IMR-90 (cell line): ENCODE results near the gene ARSB. TPM values are rescaled to one million over a fixed set of nuclear protein-coding genes. Genes with fewer than 3 reads are reported as not detected.

Source experiments
- ATAC-seq: fragments of 200-7000 bp; cut with Tn5 transposase; 2 replicates; pipeline ENCODE4 v1.9.1; 2020; ENCODE audit warnings: low read depth, mild to moderate bottlenecking, moderate library complexity
- BruUV-seq: library from RNA; stranded (reverse); fragments of 400-500 nt; replicated peaks from 2 replicates; lab custom pipeline; 2021; lab: Mats Ljungman, UMichigan
- CTCF ChIA-PET: fragments of 300-600 bp; formaldehyde crosslinking; extraction: SDS; loops from one replicate; lab custom pipeline; 2021; ENCODE audit warnings: antibody characterized with exemption; lab: Yijun Ruan, JAX
- POLR2A ChIA-PET: fragments of 300-600 bp; sonication (Branson Sonifier 250); formaldehyde crosslinking; loops from one replicate; lab custom pipeline; 2022; ENCODE audit warnings: antibody characterized with exemption; ENCODE audit not compliant: unreplicated experiment; lab: Charles Lee
- DNase-seq: peaks from one replicate; pipeline ENCODE4 v3.0.0; 2013
- H2AFZ ChIP-seq: replicated peaks from 2 replicates; pipeline ENCODE3; 2013; ENCODE audit warnings: low read length, mild to moderate bottlenecking; ENCODE audit not compliant: poor library complexity
- H2AK5ac ChIP-seq: 2 replicates; pipeline ENCODE4 v1.6.1; 2013; ENCODE audit warnings: low read depth, low read length, inconsistent platforms
- H2AK9ac ChIP-seq: replicated peaks from 2 replicates; pipeline ENCODE3; 2013; ENCODE audit warnings: mild to moderate bottlenecking, low read depth, low read length, moderate library complexity; ENCODE audit not compliant: poor library complexity
- H2BK120ac ChIP-seq: 2 replicates; pipeline ENCODE4 v1.6.1; 2013; ENCODE audit warnings: low read depth, low read length, inconsistent platforms
- H2BK15ac ChIP-seq: 3 replicates; pipeline ENCODE4 v1.6.1; 2013; ENCODE audit warnings: low read depth, low read length, inconsistent platforms
- H2BK20ac ChIP-seq: 2 replicates; pipeline ENCODE4 v1.6.1; 2013; ENCODE audit warnings: low read depth, mild to moderate bottlenecking, inconsistent platforms, low read length, moderate library complexity
- H2BK5ac ChIP-seq: 2 replicates; pipeline ENCODE4 v1.6.1; 2013; ENCODE audit warnings: mild to moderate bottlenecking, low read depth, low read length, inconsistent platforms; ENCODE audit not compliant: poor library complexity, severe bottlenecking
- H3K14ac ChIP-seq: replicated peaks from 2 replicates; pipeline ENCODE4 v1.6.1; 2013; ENCODE audit warnings: low read depth, low read length, inconsistent platforms
- H3K18ac ChIP-seq: 2 replicates; pipeline ENCODE4 v1.6.1; 2013; ENCODE audit warnings: low read depth, low read length, control low read depth
- H3K23ac ChIP-seq: 2 replicates; pipeline ENCODE4 v1.6.1; 2013; ENCODE audit warnings: low read depth, low read length, inconsistent platforms
- H3K27ac ChIP-seq: 2 replicates; pipeline ENCODE4 v1.5.1; 2013; ENCODE audit warnings: mild to moderate bottlenecking, control low read depth, low read length; ENCODE audit not compliant: insufficient read depth
- H3K27me3 ChIP-seq: 2 replicates; pipeline ENCODE4 v1.6.1; 2013; ENCODE audit warnings: low read length; ENCODE audit not compliant: control insufficient read depth, insufficient read depth
- H3K36me3 ChIP-seq: 2 replicates; pipeline ENCODE4 v1.6.1; 2013; ENCODE audit warnings: low read length, mixed read lengths; ENCODE audit not compliant: control insufficient read depth, insufficient read depth
- H3K4ac ChIP-seq: 2 replicates; pipeline ENCODE4 v1.6.1; 2013; ENCODE audit warnings: low read depth, low read length, inconsistent platforms
- H3K4me1 ChIP-seq: 2 replicates; pipeline ENCODE4 v1.6.1; 2013; ENCODE audit warnings: low read length, mixed read lengths; ENCODE audit not compliant: control insufficient read depth, insufficient read depth
- H3K4me2 ChIP-seq: 2 replicates; pipeline ENCODE4 v1.6.1; 2013; ENCODE audit warnings: low read depth, mild to moderate bottlenecking, control low read depth, low read length, moderate library complexity
- H3K4me3 ChIP-seq: 2 replicates; pipeline ENCODE4 v1.5.1; 2013; ENCODE audit warnings: low read depth, mild to moderate bottlenecking, control low read depth, low read length, moderate library complexity; ENCODE audit not compliant: insufficient read depth
- H3K56ac ChIP-seq: 2 replicates; pipeline ENCODE4 v1.6.1; 2013; ENCODE audit warnings: low read length, inconsistent platforms; ENCODE audit not compliant: insufficient read depth; ENCODE audit errors: extremely low read depth
- H3K79me1 ChIP-seq, 2 experiments: 2 replicates each; pipeline ENCODE4 v1.6.1; 2013; ENCODE audit warnings: low read length in 2 of 2, inconsistent platforms in 1 of 2, low read depth in 1 of 2
- H3K9ac ChIP-seq: 2 replicates; pipeline ENCODE4 v1.6.1; 2013; ENCODE audit warnings: low read depth, low read length, control low read depth
- H3K9me1 ChIP-seq: 2 replicates; pipeline ENCODE4 v1.6.1; 2013; ENCODE audit warnings: low read length, inconsistent platforms; ENCODE audit not compliant: insufficient read depth
- H3K9me3 ChIP-seq: 2 replicates; pipeline ENCODE4 v1.6.1; 2013; ENCODE audit warnings: low read length; ENCODE audit not compliant: control insufficient read depth, insufficient read depth
- H4K20me1 ChIP-seq: 2 replicates; pipeline ENCODE4 v1.6.1; 2013; ENCODE audit warnings: low read length, inconsistent platforms; ENCODE audit not compliant: insufficient read depth
- H4K5ac ChIP-seq: 2 replicates; pipeline ENCODE4 v1.6.1; 2013; ENCODE audit warnings: mild to moderate bottlenecking, low read depth, low read length, control low read depth
- H4K8ac ChIP-seq, 2 experiments: 2 replicates each; pipeline ENCODE4 v1.6.1; 2013; ENCODE audit warnings: low read depth in 2 of 2, low read length in 2 of 2, control low read depth in 1 of 2, inconsistent platforms in 1 of 2
- H4K91ac ChIP-seq: 2 replicates; pipeline ENCODE4 v1.6.1; 2013; ENCODE audit warnings: low read depth, low read length, inconsistent platforms; ENCODE audit not compliant: insufficient read depth
- MAZ ChIP-seq: IDR thresholded peaks from 2 replicates; pipeline ENCODE4 v1.6.1; 2012; ENCODE audit warnings: low read depth, mild to moderate bottlenecking, low read length, improper control_type of control experiment, moderate library complexity, borderline replicate concordance
- WGBS, 2 experiments: methylation state at CpG; one replicate each; pipeline versions ENCODE4 v1.1.5 to v1.1.7; 2013; ENCODE audit warnings: missing lambda C conversion rate in 2 of 2; ENCODE audit not compliant: insufficient read length in 1 of 2; ENCODE audit errors: extremely low coverage in 2 of 2; 5-methylcytosine and 5-hydroxymethylcytosine counted together
- dilution Hi-C: fragments of 300-500 bp; cut with HindIII; formaldehyde crosslinking; loops from one replicate; pipeline ENCODE4 v1.14.3; 2018; ENCODE audit warnings: low sequenced_read_pairs; ENCODE audit not compliant: unreplicated experiment
- in situ Hi-C: fragments of 300-500 bp; cut with MboI; formaldehyde crosslinking; loops from 3 replicates; pipeline ENCODE4 v1.14.3; 2019; ENCODE audit warnings: low sequenced_read_pairs, inconsistent platforms, mixed read lengths
- intact Hi-C: fragments of 100-400 bp; cut with micrococcal nuclease; formaldehyde crosslinking; loops from 2 replicates; pipeline ENCODE4 v1.10.0; 2022
- polyA plus RNA-seq, 3 experiments: library from polyadenylated mRNA; depleted of rRNA; stranded (reverse); fragments of >200 nt; gene quantifications; 2 replicates each; pipeline ENCODE4 v1.2.3, GENCODE V29; 2012; ENCODE audit warnings: low replicate concordance in 1 of 3
- total RNA-seq: library from RNA; depleted of rRNA; stranded (reverse); fragments of >200 nt; gene quantifications from 2 replicates; pipeline ENCODE4 v1.2.3, GENCODE V29; 2012
- TF ChIP-seq, protein P1 (sequence below): fragments of 150-350 bp; IDR thresholded peaks from 2 replicates; pipeline ENCODE4 v1.6.1; 2017; ENCODE audit warnings: mild to moderate bottlenecking, antibody characterized with exemption, low read length, low read depth
- TF ChIP-seq, protein P2 (sequence below): conservative IDR thresholded peaks from 2 replicates; pipeline ENCODE4 v1.5.1; 2012; ENCODE audit warnings: mild to moderate bottlenecking, low read depth, low read length, improper control_type of control experiment

ARSB gene
- total and polyA plus RNA-seq, 2 of the 4 experiments (the other 2 are of a cell fraction) = 16.0 to 16.3 TPM

DNA sequence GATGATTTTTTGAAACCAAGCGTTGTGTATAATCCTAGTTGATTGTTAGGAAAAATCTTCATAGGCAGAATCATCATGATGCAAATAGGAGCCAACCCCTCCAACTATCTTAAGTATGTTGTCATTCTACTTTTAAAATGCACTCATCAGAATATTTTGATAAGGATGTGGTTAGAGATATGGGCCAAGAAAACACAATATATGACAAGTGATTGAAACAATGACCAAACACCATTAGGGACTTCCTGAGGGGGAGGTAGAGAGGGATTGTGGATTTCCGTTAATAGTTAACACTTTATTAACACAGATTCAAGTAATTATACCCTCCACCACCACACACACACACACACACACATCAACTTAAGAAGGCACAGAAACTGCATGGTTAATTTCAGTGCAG lies 143.3 kb downstream of the ARSB start:
- H4K5ac ChIP-seq = no peak overlapping the region
- no TSS peak for BruUV-seq
- no peaks in the 10 kb centered on the region; a peak in 1 of 4 replicates for H3K79me1 ChIP-seq
- POLR2A ChIA-PET = no interaction called here
- H2BK120ac ChIP-seq = no peak overlapping the region
- no peaks in the 10 kb centered on the region for H3K27me3 ChIP-seq
- H2BK15ac ChIP-seq = no peak overlapping the region
- no peak overlapping the region for H3K4ac ChIP-seq
- H2AK9ac ChIP-seq = no peak overlapping the region
- dilution Hi-C loops (no loop called here), intact Hi-C loops (no loop called here), in situ Hi-C loops (no loop called here)
- no peak overlapping the region for H2AFZ ChIP-seq
- H3K9ac ChIP-seq = no peak overlapping the region
- no peaks in the 10 kb centered on the region for H3K36me3 ChIP-seq
- no peaks in the 10 kb centered on the region for H3K9me3 ChIP-seq
- peaks cover 4% of the 10 kb centered on the region for H3K4me1 ChIP-seq
- ATAC-seq (no peak), DNase-seq (peak; percentile 32)
- H2BK5ac ChIP-seq = no peak overlapping the region
- no peaks in the 10 kb centered on the region for H3K9me1 ChIP-seq
- TF ChIP-seq, protein P1, sequence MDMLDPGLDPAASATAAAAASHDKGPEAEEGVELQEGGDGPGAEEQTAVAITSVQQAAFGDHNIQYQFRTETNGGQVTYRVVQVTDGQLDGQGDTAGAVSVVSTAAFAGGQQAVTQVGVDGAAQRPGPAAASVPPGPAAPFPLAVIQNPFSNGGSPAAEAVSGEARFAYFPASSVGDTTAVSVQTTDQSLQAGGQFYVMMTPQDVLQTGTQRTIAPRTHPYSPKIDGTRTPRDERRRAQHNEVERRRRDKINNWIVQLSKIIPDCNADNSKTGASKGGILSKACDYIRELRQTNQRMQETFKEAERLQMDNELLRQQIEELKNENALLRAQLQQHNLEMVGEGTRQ = no peak
- TF ChIP-seq MAZ = no peak
- TF ChIP-seq, protein P2, sequence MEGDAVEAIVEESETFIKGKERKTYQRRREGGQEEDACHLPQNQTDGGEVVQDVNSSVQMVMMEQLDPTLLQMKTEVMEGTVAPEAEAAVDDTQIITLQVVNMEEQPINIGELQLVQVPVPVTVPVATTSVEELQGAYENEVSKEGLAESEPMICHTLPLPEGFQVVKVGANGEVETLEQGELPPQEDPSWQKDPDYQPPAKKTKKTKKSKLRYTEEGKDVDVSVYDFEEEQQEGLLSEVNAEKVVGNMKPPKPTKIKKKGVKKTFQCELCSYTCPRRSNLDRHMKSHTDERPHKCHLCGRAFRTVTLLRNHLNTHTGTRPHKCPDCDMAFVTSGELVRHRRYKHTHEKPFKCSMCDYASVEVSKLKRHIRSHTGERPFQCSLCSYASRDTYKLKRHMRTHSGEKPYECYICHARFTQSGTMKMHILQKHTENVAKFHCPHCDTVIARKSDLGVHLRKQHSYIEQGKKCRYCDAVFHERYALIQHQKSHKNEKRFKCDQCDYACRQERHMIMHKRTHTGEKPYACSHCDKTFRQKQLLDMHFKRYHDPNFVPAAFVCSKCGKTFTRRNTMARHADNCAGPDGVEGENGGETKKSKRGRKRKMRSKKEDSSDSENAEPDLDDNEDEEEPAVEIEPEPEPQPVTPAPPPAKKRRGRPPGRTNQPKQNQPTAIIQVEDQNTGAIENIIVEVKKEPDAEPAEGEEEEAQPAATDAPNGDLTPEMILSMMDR = no peak
- H3K18ac ChIP-seq = no peak overlapping the region
- H3K23ac ChIP-seq = no peak overlapping the region
- WGBS, 2 experiments = no CpG with 5 or more reads among the region's 2 CpGs
- no peak overlapping the region for H4K8ac ChIP-seq
- no peak overlapping the region for H3K14ac ChIP-seq
- H2BK20ac ChIP-seq = no peak overlapping the region
- no peak overlapping the region for H4K91ac ChIP-seq
- H3K4me2 ChIP-seq = no peak overlapping the region
- H3K27ac ChIP-seq = no peak overlapping the region
- H4K20me1 ChIP-seq = no peaks in the 10 kb centered on the region
- H3K56ac ChIP-seq = no peak overlapping the region
- no peak overlapping the region for H3K4me3 ChIP-seq
- H2AK5ac ChIP-seq = no peak overlapping the region
- CTCF ChIA-PET = no interaction called here
